Superior temporal gyrus (tissue), 1 donor: ENCODE data around the gene EFHC1.
"Not testable (repeated sequence)": the region's sequence is repeated elsewhere in the genome, so short reads cannot be mapped to it uniquely, and the experiment has no call there.

Experiments
- DNase-seq: peaks from one replicate; pipeline ENCODE4 v3.0.0-alpha.2; 2016; ENCODE audit errors: extremely low spot score

EFHC1 gene

DNA sequence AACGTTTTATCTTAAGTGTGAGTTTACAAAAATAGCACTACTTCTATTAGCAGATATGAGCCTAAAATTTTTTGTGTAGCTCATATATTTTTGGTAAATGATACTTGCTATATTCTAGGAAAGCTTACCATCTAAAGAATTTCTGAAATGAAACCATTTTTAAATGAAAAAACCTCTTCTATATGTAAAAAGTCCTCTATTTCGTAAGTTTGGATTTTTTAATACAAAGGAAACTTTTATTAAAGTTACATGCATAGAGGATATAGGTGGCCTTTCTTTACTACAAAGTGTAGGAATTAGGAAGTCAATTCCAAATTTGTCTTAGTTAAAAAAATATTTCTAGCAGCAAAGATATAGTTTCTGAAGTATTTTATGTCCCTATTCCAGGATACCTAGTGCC is 18.8 kb downstream of the EFHC1 start:
- DNase-seq, result no peak

DNA sequence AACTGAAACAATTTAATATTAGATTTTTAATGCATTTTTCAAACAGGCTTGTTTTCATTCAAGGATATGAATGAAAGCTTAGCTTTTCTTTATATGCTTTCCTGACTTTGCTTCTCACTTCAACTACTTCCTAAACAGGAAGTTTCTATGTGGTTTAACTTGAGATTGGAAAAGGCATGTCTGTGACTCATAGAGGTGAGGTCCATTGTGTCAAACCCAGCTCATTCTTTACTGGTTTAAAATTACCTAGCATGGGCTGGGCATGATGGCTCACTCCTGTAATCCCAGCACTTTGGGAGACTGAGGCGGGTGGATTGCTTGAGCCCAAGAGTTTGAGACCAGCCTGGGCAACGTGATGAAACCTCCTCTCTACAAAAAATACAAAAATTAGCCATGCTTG is 34.4 kb downstream of the EFHC1 start:
- DNase-seq, result no peak

DNA sequence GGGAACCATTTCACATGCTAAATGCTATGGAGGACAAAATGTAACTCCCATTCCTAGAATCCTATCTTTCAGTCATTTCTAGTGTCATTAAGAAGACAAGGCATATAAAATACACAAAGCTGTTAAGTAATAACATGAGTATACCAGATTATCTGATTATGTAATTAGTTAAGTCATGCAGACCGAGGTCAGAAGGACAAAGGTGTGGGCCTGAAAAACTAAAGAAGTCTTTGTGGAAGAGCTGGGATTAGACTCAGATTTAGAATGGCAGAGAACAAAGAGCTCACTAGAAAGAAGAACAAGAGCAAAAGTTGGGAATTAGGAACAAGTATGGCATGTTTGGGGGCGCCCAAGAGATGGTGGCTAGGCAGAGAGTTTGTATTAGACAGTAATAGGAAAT is 37.0 kb downstream of the EFHC1 start:
- DNase-seq, result no peak

DNA sequence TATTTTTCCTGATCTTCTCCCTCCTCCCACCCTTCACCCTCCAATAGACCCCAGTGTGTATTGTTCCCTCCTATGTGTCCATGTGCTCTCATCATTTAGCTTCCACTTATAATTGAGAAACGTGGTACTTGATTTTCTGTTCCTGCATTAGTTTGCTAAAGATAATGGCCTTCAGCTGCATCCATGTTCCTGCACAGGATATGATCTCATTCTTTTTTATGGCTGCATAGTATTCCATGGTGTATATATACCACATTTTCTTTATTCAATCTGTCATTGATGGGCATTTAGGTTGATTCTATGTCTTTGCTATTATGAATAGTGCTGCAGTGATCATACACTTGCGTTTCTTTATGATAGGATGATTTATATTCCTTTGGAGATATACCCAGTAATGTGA is 41.1 kb downstream of the EFHC1 start:
- not testable (repeated sequence) for DNase-seq

DNA sequence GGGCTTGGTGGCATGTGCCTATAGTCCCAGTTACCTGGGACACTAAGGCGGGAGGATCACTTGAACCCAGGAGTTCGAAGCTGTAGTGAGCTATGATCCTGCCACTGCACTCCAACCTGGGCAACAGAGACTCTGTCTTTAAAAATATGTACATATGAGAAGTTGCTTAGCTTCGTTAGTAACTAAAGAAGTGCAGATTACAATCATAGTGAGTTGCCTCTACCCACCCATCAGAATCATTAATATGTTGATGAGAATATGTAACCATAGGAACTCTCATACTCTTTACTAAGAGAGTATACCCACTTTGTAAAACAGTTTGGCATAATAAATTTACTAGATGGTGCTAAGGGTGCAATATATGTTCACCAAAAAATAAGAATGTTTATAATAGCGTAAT is 54.0 kb downstream of the EFHC1 start:
- no peak for DNase-seq

DNA sequence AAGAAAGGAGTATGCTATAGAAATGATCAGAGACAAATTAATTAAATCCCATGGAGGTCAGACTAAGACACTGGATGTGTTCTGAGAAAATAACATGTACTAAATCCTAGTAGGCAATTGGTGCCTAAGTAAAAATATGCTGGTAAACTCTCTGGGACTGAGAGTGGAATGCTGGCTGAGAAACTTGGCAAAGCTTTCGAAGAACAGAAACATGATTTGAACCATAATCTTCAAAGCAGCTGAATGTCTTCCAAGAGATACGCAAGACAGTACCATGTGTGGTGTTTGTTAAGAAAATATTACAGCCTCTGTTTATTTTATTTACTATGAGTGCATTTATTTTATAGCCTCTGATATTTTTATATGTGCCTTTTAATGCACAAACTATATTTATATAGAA is 55.2 kb downstream of the EFHC1 start:
- no peak for DNase-seq

DNA sequence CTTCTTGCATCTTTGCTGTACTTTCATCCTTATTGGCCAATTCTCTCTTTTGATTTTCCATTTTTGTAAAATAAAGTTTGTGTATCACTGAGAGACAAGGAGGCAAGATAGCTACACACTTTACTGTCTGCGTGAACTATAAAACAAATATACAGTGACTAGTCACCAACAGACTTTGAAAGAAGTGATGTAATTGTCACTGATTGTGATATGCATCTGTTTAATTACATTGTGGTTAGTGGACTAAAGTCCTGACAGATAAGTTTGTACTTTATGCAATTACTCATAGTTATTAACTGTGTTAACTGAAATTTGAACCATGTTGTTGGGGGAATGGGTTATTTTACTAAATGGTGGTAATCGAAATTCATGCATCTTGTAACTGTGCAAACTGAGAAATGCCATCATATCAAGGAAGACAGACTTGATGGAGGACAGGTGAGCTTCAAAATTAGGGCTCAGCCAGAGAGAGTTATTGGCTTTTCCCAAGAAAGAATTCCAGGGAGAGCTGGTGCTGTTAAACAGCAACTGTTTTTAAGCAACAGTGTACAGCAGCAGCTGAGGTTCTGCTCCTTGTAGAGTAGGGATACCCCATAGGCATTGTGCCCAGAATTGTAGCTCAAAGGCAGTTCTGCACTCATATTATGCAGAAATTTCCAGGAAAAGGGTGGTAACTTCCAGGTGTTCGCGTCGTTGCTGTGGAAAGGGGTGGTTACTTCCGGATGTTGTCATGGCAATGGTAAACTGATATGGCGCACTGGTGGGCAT is 62.9 kb downstream of the EFHC1 start:
- DNase-seq, result no peak

DNA sequence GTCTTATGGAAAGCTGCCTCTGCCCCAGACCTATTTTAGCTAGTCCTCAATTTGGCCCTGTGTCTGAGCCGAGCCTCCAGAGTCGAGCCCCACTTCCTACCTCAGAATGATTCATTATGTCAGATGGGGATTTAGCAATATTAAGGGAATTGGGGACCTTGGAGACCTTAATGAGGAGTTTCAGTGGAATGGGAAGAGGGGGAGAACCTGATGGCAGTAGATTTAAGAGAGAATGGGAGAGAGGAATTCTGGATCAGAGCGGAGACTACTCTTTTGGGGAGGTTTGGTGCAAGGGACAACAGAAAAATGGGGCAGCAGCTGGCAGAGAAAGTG is 63.5 kb downstream of the EFHC1 start:
- no peak for DNase-seq

DNA sequence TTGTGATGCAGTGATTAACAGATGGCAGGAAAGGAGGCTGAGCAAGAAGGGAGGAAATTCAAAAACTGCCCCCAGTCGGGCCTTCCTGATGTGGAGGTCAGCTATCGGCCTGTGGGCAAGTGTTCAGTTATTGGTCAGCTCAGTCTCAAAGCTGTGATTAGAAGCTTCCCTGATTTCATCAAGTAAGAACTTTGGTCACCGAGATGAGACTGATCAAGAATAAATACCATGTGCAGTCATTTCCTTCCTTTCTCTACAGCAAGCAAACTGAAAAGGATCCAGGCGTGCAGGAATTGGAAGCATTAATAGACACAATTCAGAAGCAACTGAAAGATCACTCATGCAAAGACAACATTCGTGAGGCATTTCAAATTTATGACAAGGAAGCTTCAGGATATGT is 69.7 kb downstream of the EFHC1 start:
- no peak for DNase-seq

DNA sequence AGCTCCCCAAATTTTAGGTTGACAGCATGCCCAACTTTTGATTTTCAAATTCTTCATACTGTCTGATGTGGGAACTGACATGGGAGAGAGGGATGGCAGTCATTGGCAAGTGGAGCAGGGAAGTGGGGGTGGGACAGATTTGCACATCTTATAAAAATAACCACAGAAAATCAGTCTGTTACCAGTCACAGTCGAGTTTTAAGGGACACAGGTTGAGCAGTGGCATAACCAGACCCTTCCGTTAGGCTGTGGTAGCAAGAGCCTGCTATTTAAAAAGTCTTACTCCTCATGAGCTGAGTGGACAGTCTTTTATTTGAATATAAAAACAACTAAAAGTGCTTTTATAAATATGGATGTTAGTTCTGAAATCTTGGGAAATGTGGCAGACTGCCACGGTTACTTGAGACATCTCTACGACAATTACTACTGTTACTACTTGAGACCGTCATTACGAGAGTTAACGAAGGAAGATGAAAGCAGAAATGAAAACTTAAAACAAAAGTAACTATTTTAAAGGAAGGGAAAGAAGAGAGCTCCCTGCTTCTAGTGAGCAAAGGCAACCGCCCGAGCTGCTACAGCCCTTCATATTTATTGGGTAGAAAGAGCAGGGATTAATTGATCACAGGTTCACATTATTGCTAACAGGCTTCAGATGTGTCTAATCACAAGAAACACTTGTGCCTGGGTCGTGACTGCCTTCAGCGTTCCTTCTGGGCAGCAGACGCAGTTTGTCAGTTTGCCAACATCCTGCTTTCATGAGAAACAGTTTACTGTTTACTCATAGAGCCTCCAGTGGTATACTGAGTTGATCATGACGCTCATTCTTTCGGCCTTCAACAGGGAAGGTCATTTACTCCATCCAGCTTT is 71.3 kb downstream of the EFHC1 start:
- no peak for DNase-seq

DNA sequence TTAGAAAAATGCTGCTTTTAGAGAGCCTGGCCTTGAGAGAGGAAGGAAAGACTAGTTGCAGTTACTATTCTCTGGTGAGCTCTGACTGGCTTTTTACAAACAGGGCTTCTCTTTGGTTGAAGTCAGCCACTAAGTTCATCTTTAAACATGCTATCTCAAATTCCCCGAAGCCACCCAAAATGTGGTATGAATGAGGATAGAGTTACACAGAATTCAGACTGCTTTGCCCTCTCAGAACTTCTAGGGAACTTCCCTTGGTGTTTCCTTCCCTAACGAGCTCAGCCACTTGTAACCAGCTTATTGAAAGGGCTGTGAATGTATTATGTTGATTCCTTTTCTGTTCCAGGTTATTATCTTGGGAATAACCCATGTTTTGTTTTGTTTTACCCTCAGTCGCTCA is 73.5 kb downstream of the EFHC1 start:
- no peak for DNase-seq

DNA sequence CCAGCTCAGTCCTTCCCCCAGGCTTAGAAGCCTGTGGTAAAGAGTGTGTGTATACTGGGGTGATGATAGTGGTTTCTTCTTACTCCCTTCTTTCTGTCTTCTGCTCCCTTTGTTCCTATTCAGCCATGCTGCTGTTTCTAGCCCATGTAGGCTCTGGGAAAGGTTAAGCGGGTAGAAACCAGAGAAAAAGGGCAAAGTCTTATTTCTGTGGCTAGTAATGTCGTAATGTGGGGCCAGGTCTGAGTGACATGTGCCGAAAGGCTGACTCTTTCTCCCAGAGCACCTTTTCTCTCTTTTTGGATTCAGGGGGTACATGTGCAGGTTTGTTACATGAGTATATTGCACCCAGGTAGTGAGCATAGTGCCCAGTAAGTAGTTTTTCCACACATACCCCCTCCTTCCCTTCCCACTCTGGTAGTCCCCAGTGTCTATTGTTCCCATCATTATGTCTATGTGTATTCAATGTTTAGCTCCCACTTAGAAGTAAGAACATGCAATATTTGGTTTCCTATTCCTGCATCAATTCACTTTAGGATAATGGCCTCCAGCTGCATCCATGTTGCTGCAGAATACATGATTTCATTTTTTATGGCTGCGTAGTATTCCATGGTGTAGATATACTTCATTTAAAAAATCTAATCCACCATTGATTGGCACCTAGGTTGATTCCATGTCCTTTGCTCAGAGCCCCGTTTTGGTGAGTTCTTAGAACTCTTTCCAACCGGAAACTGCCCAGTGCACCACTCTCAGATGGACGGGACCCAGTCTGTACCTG is 74.3 kb downstream of the EFHC1 start:
- no peak for DNase-seq

DNA sequence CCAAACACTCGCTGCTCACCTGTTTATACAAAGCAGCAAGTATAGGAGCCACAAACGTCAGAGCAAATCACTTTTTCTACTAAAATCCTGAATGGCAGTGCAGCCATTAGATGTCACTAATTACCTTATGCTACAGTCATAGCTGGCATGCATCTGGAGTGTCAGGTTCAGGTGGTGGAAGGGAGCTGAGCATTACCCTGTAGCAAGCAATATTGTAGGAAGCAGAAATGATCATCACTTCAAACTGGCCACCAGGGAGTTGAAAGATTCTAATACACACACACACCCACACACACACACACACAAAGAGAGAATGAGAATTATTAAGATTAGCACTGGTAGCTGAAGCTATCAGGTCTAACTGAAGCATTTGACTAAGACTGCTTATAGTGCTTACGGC is 75.8 kb downstream of the EFHC1 start:
- DNase-seq, result no peak

DNA sequence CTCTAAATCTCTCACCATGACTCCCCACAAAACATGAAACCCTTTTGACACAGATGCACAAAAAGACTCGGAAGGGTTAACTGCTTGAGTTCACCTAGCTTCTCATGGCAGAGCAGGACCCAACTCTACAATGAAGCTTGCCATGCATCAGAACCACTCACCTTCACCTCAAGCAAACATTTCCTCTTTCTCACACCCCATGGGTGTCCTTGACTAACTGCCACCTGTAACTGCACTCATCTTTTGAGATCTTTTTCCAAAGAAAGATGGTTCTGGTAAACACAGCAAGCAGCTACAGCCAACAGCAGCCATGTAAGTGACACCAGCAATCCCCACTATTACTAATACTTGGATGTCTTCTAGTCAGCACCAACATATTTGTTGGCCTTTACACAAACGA is 76.5 kb downstream of the EFHC1 start:
- no peak for DNase-seq

DNA sequence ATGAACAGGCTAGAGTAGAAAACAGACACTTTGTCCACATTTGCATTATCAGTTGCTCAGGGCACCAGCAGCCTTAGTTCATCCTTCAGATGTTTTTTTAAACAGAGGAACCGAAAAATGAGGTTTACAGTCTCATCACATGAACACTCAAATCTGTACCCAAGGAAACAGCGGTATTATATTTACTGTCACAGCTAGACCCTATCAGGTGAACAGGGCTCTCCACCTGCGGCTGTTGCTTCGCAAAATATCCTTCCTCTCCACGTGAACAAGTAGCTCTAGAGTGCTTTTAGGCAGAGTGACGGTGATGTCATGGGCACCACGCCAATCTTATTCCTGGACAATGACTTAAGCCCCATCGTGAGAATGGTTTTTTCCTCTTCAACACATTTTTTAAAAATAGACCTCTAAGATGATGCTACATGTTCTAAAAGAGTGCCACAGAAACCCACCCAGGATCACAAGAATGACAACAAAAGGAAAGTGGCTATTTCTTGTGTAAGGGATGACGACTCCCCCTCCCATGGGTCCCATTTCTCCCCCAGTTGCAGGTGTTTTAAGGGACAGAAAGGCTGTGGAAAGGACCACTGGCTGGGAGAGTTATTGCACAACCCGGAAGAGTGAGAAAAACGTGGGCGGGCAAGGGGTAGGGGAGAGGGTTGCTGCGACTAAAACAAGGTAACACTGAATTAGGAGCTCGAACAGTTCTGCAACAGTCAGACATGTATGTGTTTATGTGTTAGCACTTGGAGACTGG is 77.7 kb downstream of the EFHC1 start:
- no peak for DNase-seq

DNA sequence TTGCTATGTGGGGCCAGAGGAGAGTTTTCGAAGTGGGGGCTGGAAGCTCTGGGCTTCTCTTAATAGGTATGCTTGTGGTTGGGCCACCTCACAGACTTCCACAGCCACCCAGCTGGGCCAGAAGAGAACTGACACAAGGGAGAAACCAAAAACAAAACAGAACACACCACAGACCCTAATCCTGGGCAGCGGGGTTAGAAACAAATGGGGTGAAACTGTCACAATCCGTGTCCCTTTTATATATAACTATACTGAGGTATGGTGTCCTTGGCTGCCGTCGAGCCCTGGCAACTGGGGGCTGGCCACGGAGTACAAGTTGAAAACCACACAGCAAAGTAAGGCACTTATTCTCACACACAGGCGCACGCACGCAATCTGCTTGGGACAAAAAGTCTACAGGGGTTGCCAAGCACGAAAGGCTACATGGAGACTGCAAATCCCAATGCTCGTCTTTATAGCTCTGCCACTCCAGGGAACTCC is 78.4 kb downstream of the EFHC1 start:
- no peak for DNase-seq

DNA sequence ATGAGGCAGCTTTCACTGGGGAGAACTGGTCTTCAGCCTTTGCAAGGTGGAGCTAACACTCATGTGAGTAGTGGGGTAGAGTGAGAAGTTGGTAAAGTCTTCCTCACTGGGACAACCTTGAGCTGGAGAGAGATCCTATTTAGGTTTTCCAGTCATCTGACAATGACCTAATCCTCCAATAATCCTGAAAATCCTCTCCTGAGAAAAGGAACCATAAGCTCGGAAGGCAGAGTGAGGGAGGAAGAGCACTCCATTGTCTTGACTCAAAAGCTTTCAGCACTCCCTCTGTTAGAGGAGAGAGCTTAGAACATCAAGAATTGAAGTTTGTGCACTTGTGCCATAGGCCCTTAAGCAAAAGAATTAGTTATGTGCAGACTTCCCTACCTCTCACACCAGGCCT is 78.9 kb downstream of the EFHC1 start:
- no peak for DNase-seq

DNA sequence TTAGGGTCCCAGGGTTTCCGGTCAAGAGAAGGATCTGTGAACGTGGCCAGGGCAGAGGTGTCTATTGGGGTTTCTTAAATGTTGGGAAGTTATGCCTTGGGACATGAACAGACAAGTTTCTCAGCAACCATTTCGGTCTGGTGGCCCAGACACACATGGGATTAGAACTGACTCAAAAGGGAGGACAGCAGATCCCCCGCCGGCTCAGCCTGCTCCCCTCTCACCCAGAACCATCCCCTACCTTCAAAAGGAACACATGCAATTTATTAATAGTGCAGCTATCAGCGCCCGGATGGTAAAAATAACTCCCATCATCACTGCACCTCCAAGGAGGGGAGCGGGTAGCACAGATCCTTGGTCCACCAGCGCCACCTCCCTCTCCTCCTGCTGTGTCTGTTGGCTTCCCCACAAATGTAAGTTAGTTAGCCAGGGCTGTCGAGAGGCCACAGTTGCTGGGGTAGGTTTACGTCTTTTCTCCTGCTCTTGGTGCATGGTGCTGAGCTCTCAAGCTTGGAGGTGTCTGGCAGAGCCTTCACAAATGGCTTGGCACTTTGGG is 79.6 kb downstream of the EFHC1 start:
- no peak for DNase-seq

DNA sequence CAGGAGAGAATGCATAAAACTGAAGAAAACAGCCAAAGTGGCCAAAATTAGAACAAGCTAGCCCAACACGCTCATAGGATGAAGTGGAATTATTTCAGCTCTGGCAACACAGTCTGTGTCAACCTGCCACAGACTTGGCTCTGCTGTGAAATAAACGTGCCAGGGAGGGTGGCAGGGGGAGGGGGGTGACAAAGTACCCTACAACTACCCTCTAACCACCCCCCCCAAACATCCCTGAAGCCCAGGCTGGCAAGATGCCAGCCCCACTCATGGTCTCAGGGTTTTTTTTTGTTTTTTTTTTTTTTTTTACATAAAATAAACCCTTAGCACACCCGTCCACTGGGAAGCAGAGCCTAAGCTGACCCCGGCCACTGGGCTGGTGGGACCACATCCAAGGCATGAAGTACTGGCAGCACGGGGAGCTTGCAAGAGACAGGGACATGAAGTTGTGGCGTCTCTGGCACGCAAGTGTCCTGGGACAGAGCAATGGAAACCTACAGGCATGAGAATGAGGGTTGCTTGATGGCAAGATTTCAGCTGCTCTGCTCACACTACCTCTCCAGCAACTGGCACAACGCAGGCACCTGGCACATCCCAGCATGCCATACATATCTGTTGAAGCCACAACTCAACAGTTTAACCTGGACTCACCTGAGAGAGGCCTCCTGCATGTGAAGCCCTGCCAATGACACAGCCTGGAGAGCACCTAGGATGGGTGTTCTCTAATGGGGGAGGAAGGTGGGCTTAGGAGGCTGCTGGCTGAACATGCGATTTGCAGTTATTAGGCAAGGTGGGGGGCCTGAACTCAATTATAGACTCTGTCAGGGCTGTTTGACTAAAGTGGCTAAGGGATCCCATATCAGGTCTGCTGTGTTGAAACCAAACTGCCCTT is 80.3 kb downstream of the EFHC1 start:
- no peak for DNase-seq

DNA sequence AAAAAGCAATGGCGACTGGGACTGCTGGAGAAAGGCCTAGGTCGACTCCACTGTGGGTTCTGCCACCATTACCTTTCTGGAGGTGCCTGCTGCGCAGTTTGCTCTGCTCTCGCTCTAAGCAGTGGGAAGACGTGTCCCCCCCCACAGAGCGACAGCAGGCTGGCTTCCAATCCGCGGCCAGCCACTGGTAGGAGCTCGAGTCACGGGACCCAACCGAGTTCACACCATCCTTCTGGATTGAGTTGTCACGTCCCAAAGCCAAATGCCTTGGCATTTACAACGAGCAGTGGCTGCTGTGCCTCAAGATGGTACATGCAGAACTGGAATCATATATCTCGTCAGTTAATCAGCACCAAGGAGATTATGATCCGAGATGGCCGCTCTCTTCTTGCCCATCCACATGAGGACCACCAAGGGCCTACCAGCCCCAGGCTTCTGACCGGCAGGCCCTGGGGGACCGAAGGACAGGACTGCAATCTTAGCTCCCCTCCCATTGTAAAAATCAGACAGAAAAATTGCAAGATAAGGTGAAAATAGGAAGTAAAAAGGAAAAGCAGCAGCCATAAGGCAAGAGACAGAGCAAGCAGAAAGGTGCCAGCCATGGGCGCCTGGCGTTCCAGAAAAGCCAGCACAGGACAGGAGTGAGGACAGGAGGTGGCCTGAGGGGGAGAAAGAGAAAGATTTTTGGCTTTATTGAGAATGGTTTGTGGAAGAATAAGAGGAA is 82.3 kb downstream of the EFHC1 start:
- no peak for DNase-seq
